ENCODE data around the gene NPAS3.

- TF ChIP-seq, protein P1, sequence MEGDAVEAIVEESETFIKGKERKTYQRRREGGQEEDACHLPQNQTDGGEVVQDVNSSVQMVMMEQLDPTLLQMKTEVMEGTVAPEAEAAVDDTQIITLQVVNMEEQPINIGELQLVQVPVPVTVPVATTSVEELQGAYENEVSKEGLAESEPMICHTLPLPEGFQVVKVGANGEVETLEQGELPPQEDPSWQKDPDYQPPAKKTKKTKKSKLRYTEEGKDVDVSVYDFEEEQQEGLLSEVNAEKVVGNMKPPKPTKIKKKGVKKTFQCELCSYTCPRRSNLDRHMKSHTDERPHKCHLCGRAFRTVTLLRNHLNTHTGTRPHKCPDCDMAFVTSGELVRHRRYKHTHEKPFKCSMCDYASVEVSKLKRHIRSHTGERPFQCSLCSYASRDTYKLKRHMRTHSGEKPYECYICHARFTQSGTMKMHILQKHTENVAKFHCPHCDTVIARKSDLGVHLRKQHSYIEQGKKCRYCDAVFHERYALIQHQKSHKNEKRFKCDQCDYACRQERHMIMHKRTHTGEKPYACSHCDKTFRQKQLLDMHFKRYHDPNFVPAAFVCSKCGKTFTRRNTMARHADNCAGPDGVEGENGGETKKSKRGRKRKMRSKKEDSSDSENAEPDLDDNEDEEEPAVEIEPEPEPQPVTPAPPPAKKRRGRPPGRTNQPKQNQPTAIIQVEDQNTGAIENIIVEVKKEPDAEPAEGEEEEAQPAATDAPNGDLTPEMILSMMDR (IDR thresholded peaks at IDR 0.05), result no peak
- no peak for TF ChIP-seq POLR2A (IDR thresholded peaks at IDR 0.05)
Measured at GRCh38 chr14:33309106-33309505, 370.4 kb downstream of the NPAS3 start.
